LoVo (cell line): ENCODE data around the gene VEPH1.

Experiments
- DNase-seq: peaks from one replicate; pipeline ENCODE4 v3.0.0-alpha.2; 2016; ENCODE audit warnings: low spot score

Gene VEPH1

GRCh38 chr3:157523814-157524213 is 20.6 kb upstream of the VEPH1 start:
- no peak for DNase-seq

DNA sequence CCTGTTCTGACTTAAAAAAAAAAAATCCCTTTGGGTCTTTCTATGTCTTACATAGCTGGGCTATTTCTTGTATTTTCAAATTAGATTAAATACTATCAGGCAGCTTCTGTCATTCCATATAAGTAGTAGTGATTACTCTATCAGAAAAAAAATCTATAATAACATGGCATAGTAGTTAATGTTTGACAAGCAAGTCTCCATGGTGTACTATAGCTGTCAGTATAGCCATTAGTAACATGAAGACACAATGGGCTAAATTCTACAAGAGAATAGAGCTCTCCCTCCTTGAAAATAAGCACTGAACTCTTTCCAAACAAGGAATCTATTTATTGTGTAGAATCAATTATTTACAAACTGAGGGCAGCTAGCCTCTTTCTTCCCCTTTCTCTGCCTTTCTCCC is 19.4 kb upstream of the VEPH1 start:
- no peak for DNase-seq

DNA sequence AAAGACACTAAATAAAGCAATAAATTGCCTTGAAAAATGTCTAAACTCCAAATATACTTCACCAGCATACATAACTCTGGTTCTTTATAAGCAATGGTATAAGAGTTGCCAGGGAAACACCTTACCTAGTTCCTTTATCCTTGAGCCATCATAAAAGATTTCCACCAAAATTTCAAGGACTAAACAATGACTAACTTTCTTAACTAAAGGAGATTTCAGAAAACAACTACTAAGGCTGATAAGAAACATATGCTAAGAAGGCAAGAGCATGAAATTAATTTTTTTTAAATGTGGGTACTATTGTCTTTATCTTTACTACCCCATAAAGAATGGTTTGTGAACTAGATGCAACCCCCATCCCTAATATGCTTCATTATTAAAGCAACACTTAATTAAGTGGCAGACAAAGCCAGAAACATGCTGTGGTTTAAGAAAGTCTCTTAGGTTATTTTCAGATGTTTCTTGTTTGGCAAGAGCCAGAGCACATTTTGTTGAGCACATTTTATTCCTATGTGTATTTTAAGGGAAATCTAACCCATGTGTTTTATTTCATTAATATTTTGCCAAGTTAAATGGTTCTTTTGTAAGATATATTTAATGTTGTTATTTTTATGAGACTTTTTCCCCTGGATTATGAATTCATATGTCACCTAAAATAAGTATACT is 17.4 kb upstream of the VEPH1 start:
- no peak for DNase-seq

GRCh38 chr3:157518881-157519280 is 15.7 kb upstream of the VEPH1 start:
- DNase-seq = no peak

DNA sequence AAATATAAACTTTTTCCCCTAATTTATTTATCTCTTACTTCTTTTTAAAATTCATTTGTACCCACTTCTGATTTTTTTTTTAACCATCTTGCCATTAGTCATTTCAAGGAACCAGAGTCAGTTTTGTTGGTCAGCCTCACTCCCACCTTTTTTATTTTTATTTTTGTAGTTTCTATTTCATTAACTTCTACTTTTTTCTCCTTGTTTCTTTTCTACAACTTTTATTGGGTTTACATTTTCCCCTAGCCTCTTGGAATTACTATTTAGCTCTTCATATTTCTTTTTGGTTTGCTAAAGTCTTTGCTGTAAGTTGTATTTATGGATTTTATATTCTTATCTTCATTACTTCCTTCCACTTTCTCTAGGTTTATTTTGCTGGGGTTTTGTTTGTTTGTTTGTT is 13.7 kb upstream of the VEPH1 start:
- DNase-seq = no peak

GRCh38 chr3:157515398-157515797 is 12.2 kb upstream of the VEPH1 start:
- DNase-seq = no peak

- DNase-seq = no peak
Measured at GRCh38 chr3:157514371-157514895, 11.2 kb upstream of the VEPH1 start.

- no peak for DNase-seq
Measured at GRCh38 chr3:157513585-157513984, 10.4 kb upstream of the VEPH1 start.

DNA sequence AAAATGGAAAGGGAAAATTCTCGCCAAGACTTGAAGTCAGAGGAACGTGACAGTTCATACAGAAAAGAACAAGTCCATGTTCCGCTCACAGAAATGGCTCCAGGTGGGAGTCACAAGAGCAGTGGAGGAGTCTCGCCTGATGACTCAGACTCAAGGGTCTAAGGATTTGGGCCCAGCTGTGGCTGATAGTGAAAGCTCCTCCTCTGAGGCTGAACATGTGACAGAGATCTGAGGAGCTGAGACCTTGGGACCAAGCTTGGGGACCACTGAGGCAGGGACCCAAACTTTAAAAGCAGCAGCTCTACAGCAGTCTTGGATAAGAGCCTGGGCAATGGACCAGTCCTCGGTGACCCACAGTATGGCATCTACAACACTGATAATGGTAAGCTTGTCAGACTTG is 9.3 kb upstream of the VEPH1 start:
- no peak for DNase-seq

GRCh38 chr3:157508461-157508860 is 5.2 kb upstream of the VEPH1 start:
- no peak for DNase-seq

DNA sequence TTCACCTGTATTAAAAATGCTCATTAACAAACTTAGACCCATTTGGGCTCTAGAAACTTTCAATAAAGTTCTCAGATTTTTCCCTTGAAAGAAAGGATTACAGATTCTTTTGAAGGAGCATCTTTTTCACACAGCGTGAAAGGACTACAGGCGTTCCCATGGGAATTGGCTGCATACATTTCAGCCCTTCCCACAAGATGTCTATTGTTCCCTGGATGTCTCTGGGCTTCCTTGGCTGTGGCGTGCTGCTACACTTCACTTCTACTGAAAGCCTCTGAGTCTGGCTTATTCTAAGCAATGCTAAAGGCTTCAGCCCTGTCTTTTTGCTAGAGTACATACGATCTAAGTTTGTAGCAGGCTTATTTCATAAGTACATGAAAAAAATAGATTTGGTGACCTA is 1.4 kb downstream of the VEPH1 start:
- DNase-seq = no peak

DNA sequence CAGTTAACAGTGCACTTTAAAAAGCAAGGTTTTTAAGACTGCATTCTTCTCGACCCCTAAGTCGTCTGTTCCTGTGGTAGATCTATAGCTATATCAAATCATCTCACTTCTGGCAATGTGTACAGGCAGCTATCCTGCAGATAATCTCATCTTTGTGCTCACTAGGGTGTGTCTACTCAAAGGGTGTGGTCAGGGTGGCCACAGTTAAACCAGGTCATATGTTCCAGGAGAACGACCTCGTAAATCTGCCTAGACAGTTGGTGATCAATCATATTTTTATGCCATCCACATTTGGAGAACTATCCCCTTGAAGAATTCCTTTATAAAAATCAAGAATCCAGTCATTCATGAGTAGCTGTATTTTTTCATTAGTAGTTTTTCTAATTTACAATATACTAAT is 3.0 kb downstream of the VEPH1 start:
- peak; percentile 32 for DNase-seq

- peak; percentile 76 for DNase-seq
Measured at GRCh38 chr3:157499342-157499963, 3.8 kb downstream of the VEPH1 start.

DNA sequence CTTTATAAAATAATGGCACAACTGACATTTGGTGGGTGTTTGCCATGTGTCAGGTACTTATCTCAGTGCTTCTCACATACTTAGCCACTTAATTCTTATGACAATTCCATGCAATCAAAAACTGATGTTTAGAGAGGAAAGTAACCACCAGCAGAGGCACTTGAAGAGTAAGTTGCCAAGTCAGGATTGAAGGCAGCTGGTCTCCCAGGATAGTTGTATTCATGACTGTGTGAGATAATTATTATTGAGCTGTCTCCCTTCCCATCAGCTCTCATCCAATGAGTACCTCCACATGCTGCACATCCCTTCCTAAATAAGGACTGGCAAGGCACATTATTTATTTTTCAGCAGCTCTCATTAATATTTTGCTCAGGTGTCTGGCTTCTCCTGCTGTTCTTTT is 4.8 kb downstream of the VEPH1 start:
- no peak for DNase-seq

GRCh38 chr3:157495846-157496245 is 7.4 kb downstream of the VEPH1 start:
- DNase-seq = no peak

- DNase-seq = no peak
Measured at GRCh38 chr3:157494581-157495281, 8.5 kb downstream of the VEPH1 start.

- DNase-seq = peak; percentile 32
Measured at GRCh38 chr3:157493627-157494550, 9.3 kb downstream of the VEPH1 start.

GRCh38 chr3:157491136-157491535 is 12.1 kb downstream of the VEPH1 start:
- no peak for DNase-seq

GRCh38 chr3:157488144-157488543 is 15.1 kb downstream of the VEPH1 start:
- no peak for DNase-seq

GRCh38 chr3:157487339-157487738 is 15.9 kb downstream of the VEPH1 start:
- DNase-seq = no peak

DNA sequence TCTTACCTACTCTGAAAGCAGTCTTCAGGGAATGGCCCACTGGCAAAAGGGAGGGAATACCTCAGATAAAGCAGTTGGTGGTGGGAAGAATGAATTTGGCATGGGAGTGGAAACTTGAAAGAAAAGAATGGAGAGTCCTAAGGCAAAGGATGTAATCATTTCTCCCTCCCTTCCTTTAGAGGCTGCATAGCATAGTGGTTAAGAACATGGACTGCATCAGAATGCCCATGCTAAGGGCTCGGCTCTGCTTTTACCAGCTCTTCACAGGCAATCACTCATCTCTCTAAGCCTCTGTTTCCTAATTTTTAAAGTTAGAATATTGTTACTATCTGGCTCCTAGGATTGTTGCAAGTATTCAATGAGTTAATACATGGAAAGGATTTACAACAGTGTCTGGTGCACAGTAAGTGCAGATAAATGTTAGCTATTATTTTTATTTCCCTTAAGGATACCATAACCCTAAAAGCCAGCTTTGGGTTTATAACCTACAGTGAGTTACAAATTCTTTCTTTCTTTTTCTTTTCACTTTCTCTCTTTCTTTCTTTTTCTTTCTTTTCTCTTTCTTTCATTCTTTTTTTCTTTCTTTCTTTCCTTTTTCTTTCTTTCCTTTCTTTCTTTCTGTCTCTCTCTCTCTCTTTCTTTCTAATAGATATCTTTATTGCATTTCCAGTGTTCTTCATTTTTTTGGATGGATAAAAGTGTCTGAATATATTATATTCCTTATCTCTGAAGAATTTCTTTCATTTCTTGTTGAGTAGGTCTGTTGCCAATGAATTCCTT is 23.6 kb downstream of the VEPH1 start:
- no peak for DNase-seq
